Naive B cell (primary cell): ENCODE measurements around the gene TMEM109. TPM values are rescaled to one million over a fixed set of nuclear protein-coding genes. Genes with fewer than 3 reads are reported as not detected.
A peak's percentile ranks its signal among the peaks of the same experiment; 100 is the strongest.
"Not testable (repeated sequence)": the region's sequence is repeated elsewhere in the genome, so short reads cannot be mapped to it uniquely, and the experiment has no call there.

Source experiments
- ATAC-seq, 2 donors: fragments of 150-1000 bp; cut with Tn5 transposase; 2 replicates each; pipeline ENCODE4 v1.10.0; 2021; ENCODE audit warnings: low read depth in 2 of 2, mild to moderate bottlenecking in 2 of 2, moderate library complexity in 2 of 2
- DNase-seq: peaks from one replicate; pipeline ENCODE4 v3.0.0; 2022
- H3K27ac Mint-ChIP-seq, 6 donors: one replicate each; pipeline ENCODE4 v1.8.0; 2020 to 2022; ENCODE audit warnings: mild to moderate bottlenecking in 6 of 6, mixed read lengths in 6 of 6, moderate library complexity in 5 of 6, inconsistent platforms in 2 of 6
- H3K27me3 Mint-ChIP-seq, 3 donors: one replicate each; pipeline ENCODE4 v1.8.0; 2021 to 2022; ENCODE audit warnings: mixed read lengths in 3 of 3, mild to moderate bottlenecking in 1 of 3
- H3K36me3 Mint-ChIP-seq, 2 donors: one replicate each; pipeline ENCODE4 v1.8.0; 2020 to 2022; ENCODE audit warnings: mixed read lengths in 2 of 2, inconsistent platforms in 1 of 2, mild to moderate bottlenecking in 1 of 2
- H3K4me1 Mint-ChIP-seq, 3 donors: one replicate each; pipeline ENCODE4 v1.8.0; 2020 to 2022; ENCODE audit warnings: mixed read lengths in 3 of 3, inconsistent platforms in 1 of 3, mild to moderate bottlenecking in 1 of 3, moderate library complexity in 1 of 3
- H3K4me3 Mint-ChIP-seq, 8 donors: one replicate each; pipeline ENCODE4 v1.8.0; 2020 to 2022; ENCODE audit warnings: mild to moderate bottlenecking in 8 of 8, mixed read lengths in 8 of 8, moderate library complexity in 8 of 8, inconsistent platforms in 2 of 8
- H3K9me3 Mint-ChIP-seq, 7 donors: one replicate each; pipeline ENCODE4 v1.8.0; 2020 to 2022; ENCODE audit warnings: mixed read lengths in 7 of 7, mild to moderate bottlenecking in 5 of 7, inconsistent platforms in 2 of 7, moderate library complexity in 1 of 7
- polyA plus RNA-seq, 6 donors: library from polyadenylated mRNA; unstranded; fragments of 300-500 nt; fragmentation: Illumina TruSeq; gene quantifications; one replicate each; pipeline ENCODE4 v1.2.3, GENCODE V29; 2021; ENCODE audit warnings: low read depth in 6 of 6

TMEM109 gene
- polyA plus RNA-seq, 6 donors from 2014 or later, result 286 to 521 (median 315) TPM

DNA sequence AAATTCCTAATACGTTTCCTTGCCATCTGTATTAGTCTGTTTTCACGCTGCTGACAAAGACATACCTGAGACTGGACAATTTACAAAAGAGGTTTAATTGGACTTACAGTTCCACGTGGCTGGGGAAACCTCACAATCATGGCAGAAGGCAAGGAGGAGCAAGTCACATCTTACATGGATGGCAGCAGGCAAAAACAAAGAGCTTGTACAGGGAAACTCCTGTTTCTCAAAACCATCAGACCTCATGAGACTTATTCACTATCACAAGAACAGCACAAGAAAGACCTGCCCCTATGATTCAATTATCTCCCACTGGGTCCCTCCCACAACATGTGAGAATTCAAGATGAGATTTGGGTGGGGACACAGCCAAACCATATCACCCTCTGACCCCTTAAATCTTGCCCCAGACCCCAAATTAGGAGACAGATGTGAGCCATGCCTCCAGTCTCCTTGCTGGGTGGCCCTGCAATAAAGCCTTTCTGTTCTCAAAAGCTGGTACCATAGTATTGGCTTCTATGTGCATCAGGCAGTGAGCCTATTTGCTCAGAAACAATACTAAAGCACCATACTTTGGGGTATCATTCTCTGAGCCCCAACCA is 4.2 kb upstream of the TMEM109 start:
- not testable (repeated sequence) for H3K9me3 Mint-ChIP-seq, H3K36me3 Mint-ChIP-seq, DNase-seq, H3K27me3 Mint-ChIP-seq, ATAC-seq
- Mint-ChIP-seq H3K27ac (peak overlapping the region; percentile 63 to 96 (median 90)), H3K4me3 (peak overlapping the region in 7 of 8 donors; percentile 29 to 86 (median 71)), H3K4me1 (peaks cover 62 to 83% (median 75%) of the 10 kb centered on the region in 3 donors)

DNA sequence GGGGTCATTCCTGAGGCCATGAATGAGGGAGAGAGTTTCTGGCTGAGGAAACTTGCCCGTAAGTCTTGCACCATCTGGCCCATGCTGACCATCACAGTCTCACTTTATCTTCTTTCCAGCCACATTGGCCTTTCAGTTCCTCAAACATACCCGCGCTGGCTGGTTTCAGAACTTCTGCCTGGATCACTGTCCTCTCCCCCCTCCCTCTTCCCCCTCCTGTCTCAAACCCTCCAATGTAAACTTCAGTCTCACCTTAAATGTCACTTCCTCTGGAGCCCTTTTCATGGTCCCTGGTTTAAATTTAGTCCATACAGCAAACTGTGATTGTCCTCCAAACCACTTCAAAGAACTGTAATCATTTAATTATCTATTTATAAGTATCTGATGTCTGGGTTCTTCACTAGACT is 3.7 kb upstream of the TMEM109 start:
- peaks cover 0 to 2% (median 0%) of the 10 kb centered on the region in 7 donors for H3K9me3 Mint-ChIP-seq
- H3K4me1 Mint-ChIP-seq, result peaks cover 58 to 82% (median 75%) of the 10 kb centered on the region in 3 donors
- peak overlapping the region; percentile 63 to 96 (median 90) for H3K27ac Mint-ChIP-seq
- no peaks in the 10 kb centered on the region for H3K27me3 Mint-ChIP-seq
- peak overlapping the region; percentile 24 to 86 (median 63) for H3K4me3 Mint-ChIP-seq
- H3K36me3 Mint-ChIP-seq, result no peaks in the 10 kb centered on the region
- ATAC-seq (peak; percentile 37 to 38), DNase-seq (peak; percentile 79)

DNA sequence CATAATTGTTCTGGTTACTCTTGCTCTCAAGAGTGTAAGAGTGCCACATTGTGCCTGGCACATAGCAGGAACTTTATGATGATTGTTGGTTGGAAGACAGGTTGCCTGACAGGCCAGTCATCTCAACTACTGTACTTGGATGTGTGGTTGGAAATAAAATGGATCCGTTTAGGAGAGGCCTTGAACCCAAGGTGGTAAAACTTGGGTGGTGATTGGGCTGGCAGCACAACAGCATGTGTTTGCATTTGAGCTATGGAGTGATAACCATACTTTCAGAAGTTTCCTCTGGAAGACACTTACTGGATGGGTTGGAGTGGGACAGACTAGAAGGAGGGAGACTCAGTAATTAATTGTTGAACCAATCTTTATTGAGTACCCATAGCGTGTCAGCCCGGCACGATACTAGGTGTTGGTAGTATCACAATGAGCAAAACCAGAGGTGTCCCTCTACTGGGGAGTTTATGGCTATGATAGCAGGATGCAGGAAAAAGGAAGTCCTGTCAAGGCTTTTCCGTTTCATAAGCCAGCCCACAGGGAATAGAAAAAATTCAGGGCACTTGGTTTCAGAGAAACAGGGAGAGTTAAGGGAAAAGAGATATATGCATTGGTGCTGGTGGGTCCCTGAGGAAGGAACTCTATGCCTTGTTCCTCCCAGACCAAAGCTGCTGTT is 3.1 kb upstream of the TMEM109 start:
- Mint-ChIP-seq H3K9me3 (peaks cover 0 to 2% (median 0%) of the 10 kb centered on the region in 7 donors), H3K36me3 (no peaks in the 10 kb centered on the region), H3K4me1 (peaks cover 58 to 82% (median 75%) of the 10 kb centered on the region in 3 donors), H3K27me3 (no peaks in the 10 kb centered on the region), H3K4me3 (peak overlapping the region in 6 of 8 donors; percentile 36 to 86 (median 73)), H3K27ac (peak overlapping the region; percentile 53 to 96 (median 90))
- no peak for ATAC-seq
- DNase-seq, result no peak

DNA sequence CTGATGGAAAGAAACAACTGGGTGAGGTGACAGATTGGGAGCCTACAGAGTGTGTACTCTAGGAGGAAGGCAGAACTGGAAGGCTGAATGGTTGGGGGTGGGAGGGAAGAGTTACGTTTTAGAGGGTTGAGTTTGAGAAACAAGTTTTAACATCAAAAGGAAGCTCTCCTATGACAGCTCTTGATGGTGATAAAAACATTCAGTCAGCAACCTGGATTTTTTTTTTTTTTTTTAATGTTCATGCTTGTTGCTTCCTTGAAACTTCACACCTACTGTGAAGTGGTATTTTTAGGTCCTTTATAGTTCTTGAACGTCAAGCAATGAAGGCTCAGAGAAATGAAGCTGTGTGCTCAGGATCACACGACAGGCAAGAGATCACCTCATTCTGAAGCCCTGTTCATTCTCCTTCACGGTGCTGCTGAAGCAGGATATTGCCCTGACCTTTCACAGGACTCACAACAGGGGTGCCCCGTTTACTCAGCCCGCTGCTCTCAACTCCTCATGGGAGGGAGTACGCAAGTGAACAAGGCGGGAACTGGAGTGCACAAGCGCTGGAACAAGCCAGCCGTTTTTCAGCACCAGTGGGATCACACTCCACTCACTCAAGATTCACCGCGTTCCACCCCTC is 1.6 kb upstream of the TMEM109 start:
- peaks cover 0 to 2% (median 0%) of the 10 kb centered on the region in 7 donors for H3K9me3 Mint-ChIP-seq
- DNase-seq (no peak), ATAC-seq (no peak)
- H3K27me3 Mint-ChIP-seq, result no peaks in the 10 kb centered on the region
- no peaks in the 10 kb centered on the region for H3K36me3 Mint-ChIP-seq
- peaks cover 68 to 84% (median 77%) of the 10 kb centered on the region in 3 donors for H3K4me1 Mint-ChIP-seq
- peak overlapping the region in 6 of 8 donors; percentile 33 to 86 (median 66) for H3K4me3 Mint-ChIP-seq
- H3K27ac Mint-ChIP-seq, result peak overlapping the region in 3 of 6 donors; percentile 16 to 49 (median 21)

DNA sequence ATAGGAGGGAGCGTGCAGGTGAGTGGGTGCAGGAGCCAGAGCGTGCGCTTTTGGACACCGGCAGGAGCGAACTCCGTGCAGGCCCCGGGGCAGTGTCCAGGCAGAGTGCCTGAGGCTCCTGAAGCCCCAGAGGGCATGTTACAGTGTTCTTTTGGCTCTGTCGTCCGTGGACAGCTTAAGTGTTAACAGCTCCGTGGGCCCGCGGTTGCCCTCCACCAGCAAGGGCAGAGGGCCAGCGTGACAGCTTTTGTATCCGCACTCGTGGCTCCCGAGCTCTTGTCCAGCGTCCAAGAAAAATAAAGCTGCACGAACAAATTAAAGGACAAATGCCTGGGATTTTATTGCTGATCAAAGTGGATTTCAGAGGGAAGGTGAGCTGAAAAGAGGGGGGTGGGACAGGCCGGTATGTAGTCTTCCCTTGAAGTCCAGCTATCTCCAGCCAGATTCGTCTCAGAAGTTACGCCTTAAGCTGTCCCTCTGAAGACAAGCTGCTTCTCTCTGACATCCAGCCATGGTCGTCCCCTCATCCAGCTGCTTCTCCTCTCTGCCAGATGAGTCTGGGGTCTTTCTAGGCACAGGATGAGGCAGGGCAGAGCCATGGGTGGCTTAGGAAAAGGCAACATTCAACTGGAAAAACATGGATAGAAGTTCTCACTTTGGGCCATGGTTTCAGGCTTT is 968 bp upstream of the TMEM109 start:
- no peak for DNase-seq
- no peaks in the 10 kb centered on the region for H3K27me3 Mint-ChIP-seq
- peaks cover 0 to 2% (median 0%) of the 10 kb centered on the region in 7 donors for H3K9me3 Mint-ChIP-seq
- no peaks in the 10 kb centered on the region for H3K36me3 Mint-ChIP-seq
- H3K4me3 Mint-ChIP-seq, result peak overlapping the region in 7 of 8 donors; percentile 96 to 100 (median 99)
- H3K4me1 Mint-ChIP-seq, result peaks cover 61 to 84% (median 71%) of the 10 kb centered on the region in 3 donors
- peak overlapping the region in 2 of 6 donors; percentile 60 to 97 for H3K27ac Mint-ChIP-seq
- no peak for ATAC-seq

DNA sequence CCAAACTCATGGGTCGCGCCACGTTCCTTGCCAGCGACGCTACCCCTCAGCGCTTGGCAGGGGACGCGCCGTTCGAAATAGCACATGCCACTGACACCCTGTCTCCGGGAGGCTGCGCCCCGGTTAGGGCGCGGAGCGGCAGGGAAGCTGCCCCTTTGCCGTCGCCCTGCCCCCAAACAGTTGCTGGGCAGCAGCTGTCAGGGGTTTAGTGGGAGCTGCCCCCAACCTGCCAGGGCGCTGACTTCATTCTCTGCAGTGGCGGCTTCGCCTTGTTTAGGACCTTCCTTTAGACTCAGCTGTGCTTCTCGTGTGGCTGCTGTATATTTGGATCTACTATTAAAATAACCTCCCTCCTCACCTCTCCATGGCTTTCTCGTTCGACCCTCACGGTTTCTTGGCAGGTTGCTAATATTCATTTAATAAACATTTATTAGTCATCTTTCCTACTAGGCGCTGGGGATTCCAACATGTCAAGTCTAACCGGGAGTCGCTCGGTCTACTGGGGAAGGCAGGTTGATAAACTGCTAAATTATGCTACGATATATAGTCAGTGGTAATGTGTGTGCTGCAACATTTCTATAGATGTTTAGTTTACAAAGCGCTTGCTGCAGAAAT is 782 bp downstream of the TMEM109 start:
- H3K27me3 Mint-ChIP-seq, result no peaks in the 10 kb centered on the region
- H3K27ac Mint-ChIP-seq, result peak overlapping the region; percentile 71 to 97 (median 94)
- peaks cover 0 to 1% (median 0%) of the 10 kb centered on the region in 7 donors for H3K9me3 Mint-ChIP-seq
- H3K4me1 Mint-ChIP-seq, result peaks cover 52 to 85% (median 69%) of the 10 kb centered on the region in 3 donors
- DNase-seq, result peak; percentile 47
- H3K4me3 Mint-ChIP-seq, result peak overlapping the region; percentile 95 to 100 (median 98)
- ATAC-seq, result peak; percentile 8 to 13
- peaks cover 5 to 6% of the 10 kb centered on the region in 2 donors for H3K36me3 Mint-ChIP-seq

DNA sequence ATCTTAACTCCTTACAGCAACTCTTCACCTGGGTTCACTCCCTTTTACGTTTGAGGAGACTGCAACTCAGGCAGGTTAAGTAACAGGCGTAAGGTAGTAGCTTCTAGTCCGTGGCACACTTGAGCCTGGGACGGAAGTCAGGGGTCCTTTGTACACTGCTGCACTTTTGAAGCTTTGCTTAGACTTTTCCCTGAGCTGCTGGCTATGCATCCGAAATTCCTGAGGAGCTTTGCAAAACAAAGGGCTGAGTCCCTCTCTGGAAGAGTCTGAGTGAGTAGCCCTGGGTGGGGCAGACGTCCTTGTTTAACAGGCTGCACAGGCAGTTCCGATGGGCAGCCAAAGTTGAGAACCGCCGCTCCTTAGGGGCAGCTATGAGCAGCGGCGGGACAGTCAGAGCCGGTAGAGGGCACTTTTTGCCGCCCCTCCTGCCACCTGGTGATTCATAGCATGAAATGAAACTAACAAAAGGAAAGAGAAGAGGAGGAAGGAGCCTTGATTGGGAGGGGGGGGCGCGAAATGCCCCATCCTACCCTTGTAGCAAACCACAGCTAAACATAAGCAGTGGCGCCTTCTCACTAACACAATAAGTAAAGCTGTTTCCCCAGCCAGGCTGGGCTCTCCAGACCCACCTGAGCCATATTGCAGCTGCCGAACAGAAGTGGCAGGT is 1.4 kb downstream of the TMEM109 start:
- Mint-ChIP-seq H3K36me3 (peaks cover 9 to 12% of the 10 kb centered on the region in 2 donors), H3K27ac (peak overlapping the region; percentile 71 to 97 (median 94)), H3K4me3 (peak overlapping the region; percentile 95 to 100 (median 98)), H3K9me3 (no peaks in the 10 kb centered on the region), H3K4me1 (peaks cover 52 to 85% (median 68%) of the 10 kb centered on the region in 3 donors), H3K27me3 (no peaks in the 10 kb centered on the region)
- peak; percentile 84 for DNase-seq
- ATAC-seq, result peak; percentile 67 to 69

DNA sequence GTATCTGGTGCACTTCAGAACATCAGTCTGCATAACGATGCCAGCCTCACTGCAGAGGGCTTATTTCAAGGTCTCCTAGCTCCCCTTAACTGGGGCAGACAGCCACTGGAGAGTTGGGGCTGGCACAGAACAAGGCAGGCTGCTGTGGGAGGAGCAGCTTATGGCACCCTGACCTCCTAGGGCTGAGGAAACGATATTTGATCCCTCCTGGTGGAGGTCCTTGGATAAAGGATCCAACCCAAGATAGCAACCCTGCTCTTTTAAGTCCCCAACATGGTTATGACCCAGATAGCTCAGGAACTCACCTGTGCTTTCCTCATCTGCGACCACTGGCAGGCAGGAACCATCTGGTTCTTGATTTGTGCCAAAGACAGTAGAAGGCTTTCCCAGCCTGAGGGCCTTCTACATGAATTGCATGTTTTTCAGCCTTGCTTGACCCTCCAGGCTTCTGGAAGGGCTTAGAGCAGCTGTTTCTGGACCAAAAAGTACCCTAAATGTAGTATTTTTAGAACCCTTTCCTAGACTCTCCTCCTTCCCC is 2.8 kb downstream of the TMEM109 start:
- H3K36me3 Mint-ChIP-seq, result peaks cover 22 to 23% of the 10 kb centered on the region in 2 donors
- H3K27ac Mint-ChIP-seq, result peak overlapping the region in 3 of 6 donors; percentile 28 to 97 (median 54)
- peaks cover 49 to 73% (median 59%) of the 10 kb centered on the region in 3 donors for H3K4me1 Mint-ChIP-seq
- DNase-seq (no peak), ATAC-seq (no peak)
- H3K4me3 Mint-ChIP-seq, result peak overlapping the region in 5 of 8 donors; percentile 12 to 97 (median 71)
- H3K27me3 Mint-ChIP-seq, result no peaks in the 10 kb centered on the region
- no peaks in the 10 kb centered on the region for H3K9me3 Mint-ChIP-seq

DNA sequence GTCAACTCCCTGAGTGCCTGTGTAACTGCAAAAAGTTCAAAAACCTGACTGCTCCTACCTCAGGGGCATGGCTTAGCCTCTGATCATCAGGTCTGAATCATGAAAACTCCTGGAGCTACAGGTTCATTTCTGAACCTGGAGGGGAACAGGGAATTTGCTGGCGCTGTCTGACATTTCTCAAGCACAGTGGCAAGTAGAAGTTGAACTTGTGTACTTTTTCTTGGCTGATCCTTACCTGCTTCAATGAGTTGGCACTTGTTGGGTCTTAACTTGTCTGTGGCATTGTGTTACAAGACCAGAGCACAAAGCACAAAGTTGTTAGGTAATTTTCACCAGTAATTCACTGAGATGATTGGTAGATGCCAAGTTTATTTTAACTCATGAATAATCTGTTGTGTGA is 3.3 kb downstream of the TMEM109 start:
- Mint-ChIP-seq H3K4me3 (peak overlapping the region in 4 of 8 donors; percentile 12 to 97 (median 50)), H3K27ac (peak overlapping the region in 4 of 6 donors; percentile 11 to 81 (median 46)), H3K9me3 (no peaks in the 10 kb centered on the region), H3K36me3 (peaks cover 25 to 27% of the 10 kb centered on the region in 2 donors), H3K27me3 (peaks cover under 1 to 3% (median 1%) of the 10 kb centered on the region in 3 donors), H3K4me1 (peaks cover 46 to 67% (median 61%) of the 10 kb centered on the region in 3 donors)
- no peak for DNase-seq
- no peak for ATAC-seq

DNA sequence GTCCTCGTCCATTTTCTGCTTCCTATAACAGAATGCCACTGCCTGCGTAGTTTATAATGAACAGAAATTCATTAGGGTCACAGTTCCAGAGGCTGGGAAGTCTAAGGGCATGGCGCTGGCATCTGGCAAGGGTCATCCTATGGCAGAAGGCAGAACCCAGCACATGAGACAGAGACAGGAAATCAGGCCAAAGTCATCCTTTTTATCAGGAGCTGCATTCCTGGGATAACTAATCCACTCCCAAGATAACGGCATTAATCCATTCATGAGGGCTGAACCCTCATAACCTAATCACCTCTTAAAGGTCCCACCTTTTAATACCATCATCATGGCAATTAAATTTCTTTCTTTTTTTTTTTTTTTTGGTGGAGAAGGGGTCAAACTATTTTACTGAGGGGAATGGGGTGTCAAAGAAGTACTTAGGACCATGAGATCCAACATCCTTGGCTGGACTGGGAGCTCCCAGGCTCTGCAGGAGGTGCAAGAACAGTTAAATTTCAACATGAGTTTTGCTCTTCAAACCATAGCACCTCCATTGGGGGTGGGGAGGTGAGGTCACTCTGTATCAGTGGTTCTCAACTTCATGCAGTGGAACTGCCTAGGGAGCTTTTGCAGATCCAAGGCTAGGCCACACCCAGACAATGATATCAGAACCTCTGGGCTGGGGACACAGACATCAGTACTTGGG is 4.4 kb downstream of the TMEM109 start:
- DNase-seq (no peak), ATAC-seq (no peak)
- peak overlapping the region in 2 of 8 donors; percentile 30 to 55 for H3K4me3 Mint-ChIP-seq
- H3K36me3 Mint-ChIP-seq, result peaks cover 32 to 33% of the 10 kb centered on the region in 2 donors
- H3K27me3 Mint-ChIP-seq, result peaks cover 4 to 9% (median 8%) of the 10 kb centered on the region in 3 donors
- H3K9me3 Mint-ChIP-seq, result peaks cover 0 to 2% (median 0%) of the 10 kb centered on the region in 7 donors
- peaks cover 52 to 62% (median 62%) of the 10 kb centered on the region in 3 donors for H3K4me1 Mint-ChIP-seq
- peak overlapping the region in 2 of 6 donors; percentile 16 to 65 for H3K27ac Mint-ChIP-seq

DNA sequence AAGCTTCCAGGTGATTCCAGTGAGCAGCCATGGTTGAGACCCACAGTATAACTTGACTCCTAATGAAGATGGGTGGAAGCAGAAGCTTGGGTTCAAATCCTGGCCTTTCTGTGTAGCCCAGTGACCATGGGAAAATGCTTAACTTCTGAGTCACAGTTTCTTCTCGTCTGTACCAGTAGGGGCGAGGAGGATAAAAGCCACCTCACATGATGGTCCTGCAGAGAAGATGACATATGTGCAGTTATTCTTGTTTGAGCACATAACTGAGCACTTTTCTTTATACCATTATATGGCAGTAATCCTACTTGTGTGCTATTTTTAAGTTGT is 4.9 kb downstream of the TMEM109 start:
- H3K4me1 Mint-ChIP-seq, result peaks cover 49 to 62% (median 59%) of the 10 kb centered on the region in 3 donors
- peaks cover 4 to 12% (median 8%) of the 10 kb centered on the region in 3 donors for H3K27me3 Mint-ChIP-seq
- H3K4me3 Mint-ChIP-seq, result peak overlapping the region in 3 of 8 donors; percentile 42 to 86 (median 43)
- H3K36me3 Mint-ChIP-seq, result peaks cover 33% of the 10 kb centered on the region in 2 donors
- DNase-seq, result no peak
- ATAC-seq, result no peak
- H3K9me3 Mint-ChIP-seq, result peaks cover 0 to 2% (median 0%) of the 10 kb centered on the region in 7 donors
- peak overlapping the region in 1 of 6 donors; percentile 65 for H3K27ac Mint-ChIP-seq
